GM12801 (cell line): Measurements from ENCODE around the gene SHC2.

ENCODE experiments used
- CTCF ChIP-seq: IDR thresholded peaks from one replicate; pipeline ENCODE4 v1.5.1; 2011; ENCODE audit warnings: control low read depth; ENCODE audit not compliant: insufficient read length; ENCODE audit errors: extremely low read depth

SHC2 gene

DNA sequence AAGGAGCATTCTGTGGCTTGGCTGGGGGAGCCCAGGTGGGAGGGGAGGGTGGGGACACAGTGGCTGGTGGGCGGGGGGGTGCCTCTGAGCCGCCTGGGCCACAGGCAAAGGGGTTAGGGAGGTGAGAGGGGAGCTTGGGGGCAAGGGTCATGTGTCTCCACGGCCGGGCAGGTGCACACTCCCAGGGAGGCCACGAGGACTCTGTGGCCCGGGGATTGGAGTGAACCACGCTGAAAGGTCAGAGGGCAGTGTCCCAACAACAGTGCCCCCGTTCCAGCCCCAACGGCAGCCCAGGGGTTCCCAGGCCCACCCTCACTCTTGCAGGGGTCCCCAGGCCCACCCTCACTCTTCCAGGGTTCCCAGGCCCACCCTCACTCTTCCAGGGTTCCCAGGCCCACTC is 61.5 kb downstream of the SHC2 start:
- no peak for TF ChIP-seq CTCF

- no peak for TF ChIP-seq CTCF
Measured at GRCh38 chr19:398719-399118, 62.1 kb downstream of the SHC2 start.

- no peak for TF ChIP-seq CTCF
Measured at GRCh38 chr19:397941-398706, 62.7 kb downstream of the SHC2 start.

DNA sequence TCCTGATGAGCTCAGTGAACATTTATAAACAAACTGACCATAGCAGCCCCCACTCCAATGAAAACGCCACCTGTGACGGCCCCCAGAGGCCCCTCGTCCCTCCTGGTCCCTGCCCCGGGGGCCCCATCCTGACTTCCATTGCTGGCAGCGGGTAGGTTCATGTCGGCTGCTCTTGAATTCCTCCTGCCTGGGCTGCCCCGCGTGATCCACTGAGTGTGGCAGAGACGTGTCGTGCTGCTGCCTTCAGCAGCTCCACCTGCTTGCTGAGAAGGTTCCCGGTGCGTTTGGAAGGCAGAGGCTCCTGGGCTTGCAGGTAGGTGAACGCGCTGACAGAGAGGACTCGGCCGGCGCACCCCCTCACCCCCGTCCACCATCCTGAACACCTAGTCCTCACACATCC is 63.5 kb downstream of the SHC2 start:
- TF ChIP-seq CTCF = no peak

DNA sequence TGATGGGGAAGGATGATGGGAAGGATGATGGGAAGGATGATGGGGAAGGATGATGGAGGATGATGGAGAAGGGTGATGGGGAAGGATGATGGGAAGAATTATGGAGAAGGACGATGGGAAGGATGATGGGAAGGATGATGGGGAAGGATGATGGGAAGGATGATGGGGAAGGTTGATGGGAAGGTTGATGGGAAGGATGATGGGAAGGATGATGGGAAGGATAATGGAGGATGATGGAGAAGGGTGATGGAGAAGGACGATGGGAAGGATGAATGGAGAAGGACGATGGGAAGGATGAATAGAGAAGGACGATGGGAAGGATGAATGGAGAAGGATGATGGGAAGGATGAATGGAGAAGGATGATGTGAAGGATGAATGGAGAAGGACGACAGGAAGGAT is 65.4 kb downstream of the SHC2 start:
- TF ChIP-seq CTCF = no peak

GRCh38 chr19:392375-392970 is 68.4 kb downstream of the SHC2 start:
- no peak for TF ChIP-seq CTCF

GRCh38 chr19:391726-392374 is 69.0 kb downstream of the SHC2 start:
- TF ChIP-seq CTCF = no peak
